ENCODE measurements around the gene ROMO1. TPM values are rescaled to one million over a fixed set of nuclear protein-coding genes. Genes with fewer than 3 reads are reported as not detected.
A peak's percentile ranks its signal among the peaks of the same experiment; 100 is the strongest.

The ROMO1 gene
- total RNA-seq, 1 experiment from 2014 or later = 207 TPM

DNA sequence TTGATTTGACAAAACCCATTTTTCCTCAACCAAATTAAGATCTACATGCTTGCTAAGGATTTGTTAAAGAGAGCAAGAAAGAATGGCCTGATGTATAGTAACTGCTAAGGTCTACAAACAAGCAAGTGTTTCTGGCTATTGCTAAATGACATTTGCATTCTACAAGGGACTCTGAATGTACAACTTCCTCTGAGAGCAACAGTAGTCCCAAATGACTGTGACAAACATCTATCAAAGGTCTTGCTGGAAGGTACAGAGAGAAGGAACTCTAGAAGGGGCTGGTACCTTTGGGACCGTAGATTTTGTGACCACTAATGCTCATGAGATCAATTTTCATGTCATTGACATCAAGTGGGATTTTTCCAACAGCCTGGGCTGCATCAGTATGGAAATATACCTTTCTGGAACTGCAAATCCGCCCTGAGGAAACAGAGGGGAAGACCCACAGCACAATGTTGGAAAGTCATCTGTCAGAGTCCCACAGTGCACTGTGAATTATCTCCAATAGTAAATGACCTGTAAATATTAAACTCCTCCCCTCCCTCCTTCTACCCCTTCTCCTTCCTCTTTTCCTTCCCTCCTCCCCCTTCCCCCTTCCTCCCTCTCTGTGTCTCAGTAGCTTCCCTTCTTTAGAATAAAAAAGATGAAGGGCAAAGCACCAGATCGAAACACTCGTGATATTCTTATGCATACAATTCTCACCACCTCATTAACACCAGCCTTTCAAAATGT, 18.6 kb upstream of the ROMO1 start:
- no peak overlapping the region for H3K56ac ChIP-seq (ENCODE audit: insufficient read length, low read depth, low read length)
- H3K79me1 ChIP-seq (ENCODE audit: insufficient read depth, low read depth, low read length, poor library complexity, severe bottlenecking) = no peaks in the 10 kb centered on the region
- H4K5ac ChIP-seq (ENCODE audit: insufficient read length, low read depth, low read length) = no peak overlapping the region
- no peak for DNase-seq
- no peak overlapping the region for H2AK5ac ChIP-seq (ENCODE audit: insufficient read length, low read length)
- H3K23ac ChIP-seq (ENCODE audit: insufficient read length, low read depth, low read length) = no peak overlapping the region
- H2BK120ac ChIP-seq (ENCODE audit: low read depth, low read length, poor library complexity, severe bottlenecking) = no peak overlapping the region
- H3K18ac ChIP-seq (ENCODE audit: insufficient read length, low read depth, low read length) = no peak overlapping the region
- no peak overlapping the region for H2AFZ ChIP-seq (ENCODE audit: low read length)
- no peaks in the 10 kb centered on the region for H3K27me3 Mint-ChIP-seq (ENCODE audit: low read depth)
- H3K14ac ChIP-seq (ENCODE audit: insufficient read depth, low read length) = no peak overlapping the region
- H3K9ac ChIP-seq (ENCODE audit: extremely low read depth, insufficient read length, low read length) = no peak overlapping the region
- no peaks in the 10 kb centered on the region for H3K23me2 ChIP-seq (ENCODE audit: insufficient read length, low read depth, low read length, poor library complexity, severe bottlenecking)
- H3K4ac ChIP-seq (ENCODE audit: low read depth, low read length) = no peak overlapping the region
- H4K8ac ChIP-seq (replicated peaks; ENCODE audit: insufficient read length, low read depth, low read length) = no peak overlapping the region
- peaks cover 0 to 3% of the 10 kb centered on the region in 2 experiments; a peak in 1 of 4 replicates for H3K4me1 Mint-ChIP-seq
- H3K36me3 Mint-ChIP-seq (ENCODE audit: insufficient read depth in 1 of 3, low read depth in 3 of 3) = peaks cover 0 to 5% (median 4%) of the 10 kb centered on the region in 3 experiments; a peak in 3 of 7 replicates
- WGBS (ENCODE audit: extremely low coverage, insufficient read length, low lambda C conversion rate) = no CpG with 5 or more reads among the region's 4 CpGs
- no peaks in the 10 kb centered on the region for H4K20me1 ChIP-seq (ENCODE audit: control insufficient read depth, insufficient read depth, insufficient read length)
- no peak overlapping the region for H3K27ac ChIP-seq (ENCODE audit: insufficient read length, low read depth, low read length)
- no peaks in the 10 kb centered on the region for H3K27me3 ChIP-seq (ENCODE audit: insufficient read depth, low read length)
- no peak overlapping the region for H2BK5ac ChIP-seq (ENCODE audit: insufficient read length, low read length)
- H3K4me3 Mint-ChIP-seq = no peak overlapping the region
- H3K9me3 Mint-ChIP-seq = no peaks in the 10 kb centered on the region
- no peak overlapping the region for H2BK12ac ChIP-seq (ENCODE audit: insufficient read length, low read depth, low read length)
- H3K9me3 ChIP-seq (ENCODE audit: control insufficient read depth, low read depth, low read length) = no peaks in the 10 kb centered on the region
- H2BK20ac ChIP-seq (ENCODE audit: low read depth, low read length, poor library complexity, severe bottlenecking) = no peak overlapping the region
- TF ChIP-seq, protein P1, sequence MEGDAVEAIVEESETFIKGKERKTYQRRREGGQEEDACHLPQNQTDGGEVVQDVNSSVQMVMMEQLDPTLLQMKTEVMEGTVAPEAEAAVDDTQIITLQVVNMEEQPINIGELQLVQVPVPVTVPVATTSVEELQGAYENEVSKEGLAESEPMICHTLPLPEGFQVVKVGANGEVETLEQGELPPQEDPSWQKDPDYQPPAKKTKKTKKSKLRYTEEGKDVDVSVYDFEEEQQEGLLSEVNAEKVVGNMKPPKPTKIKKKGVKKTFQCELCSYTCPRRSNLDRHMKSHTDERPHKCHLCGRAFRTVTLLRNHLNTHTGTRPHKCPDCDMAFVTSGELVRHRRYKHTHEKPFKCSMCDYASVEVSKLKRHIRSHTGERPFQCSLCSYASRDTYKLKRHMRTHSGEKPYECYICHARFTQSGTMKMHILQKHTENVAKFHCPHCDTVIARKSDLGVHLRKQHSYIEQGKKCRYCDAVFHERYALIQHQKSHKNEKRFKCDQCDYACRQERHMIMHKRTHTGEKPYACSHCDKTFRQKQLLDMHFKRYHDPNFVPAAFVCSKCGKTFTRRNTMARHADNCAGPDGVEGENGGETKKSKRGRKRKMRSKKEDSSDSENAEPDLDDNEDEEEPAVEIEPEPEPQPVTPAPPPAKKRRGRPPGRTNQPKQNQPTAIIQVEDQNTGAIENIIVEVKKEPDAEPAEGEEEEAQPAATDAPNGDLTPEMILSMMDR (conservative IDR thresholded peaks at IDR 0.05) = no peak
- H3K4me1 ChIP-seq (ENCODE audit: insufficient read depth, low read length) = no peaks in the 10 kb centered on the region
- no peak overlapping the region for H3K4me2 ChIP-seq (ENCODE audit: insufficient read depth, insufficient read length, low read length)
- no peak overlapping the region for H4K91ac ChIP-seq (ENCODE audit: insufficient read length, low read depth, low read length)
- H3K27ac Mint-ChIP-seq = peak overlapping the region in 1 of 3 experiments; percentile 55; a peak in 2 of 7 replicates
- H3K79me2 ChIP-seq (ENCODE audit: insufficient read depth, low read length) = no peaks in the 10 kb centered on the region
- no peak overlapping the region for H3T11ph ChIP-seq (ENCODE audit: low read length)
- no peak overlapping the region for H2BK15ac ChIP-seq (ENCODE audit: low read depth, low read length)

All from H9 (cell line).